HEK293T (cell line): ENCODE data around the gene PMIS2.

Experiments
- CTCF ChIA-PET: fragments of 350-600 bp; formaldehyde crosslinking; extraction: SDS; loops from one replicate; lab custom pipeline; 2021; ENCODE audit warnings: antibody characterized with exemption, inconsistent platforms; lab: Yijun Ruan, JAX
- POLR2A ChIA-PET: fragments of 350-600 bp; formaldehyde crosslinking; extraction: SDS; loops from one replicate; lab custom pipeline; 2020; ENCODE audit warnings: antibody characterized with exemption, inconsistent platforms; lab: Yijun Ruan, JAX
- DNase-seq: peaks from one replicate; pipeline ENCODE4 v3.0.0; 2012; ENCODE audit warnings: mixed read lengths; ENCODE audit errors: extremely low spot score
- ARNT ChIP-seq: fragments of 450-650 bp; IDR thresholded peaks from 2 replicates; pipeline ENCODE4 v1.6.1; 2017; ENCODE audit warnings: mild to moderate bottlenecking
- BHLHE40 ChIP-seq: fragments of 450-650 bp; IDR thresholded peaks from 2 replicates; pipeline ENCODE4 v1.6.1; 2016; ENCODE audit warnings: mild to moderate bottlenecking, moderate library complexity, borderline replicate concordance
- CTBP1 ChIP-seq: fragments of 450-650 bp; IDR thresholded peaks from 2 replicates; pipeline ENCODE4 v1.6.1; 2016; ENCODE audit warnings: borderline replicate concordance
- ELF4 ChIP-seq: fragments of 450-650 bp; IDR thresholded peaks from 2 replicates; pipeline ENCODE4 v1.6.1; 2017; ENCODE audit warnings: antibody characterized with exemption
- FOXA1 ChIP-seq: fragments of 450-650 bp; IDR thresholded peaks from 2 replicates; pipeline ENCODE4 v1.6.1; 2016; ENCODE audit warnings: mild to moderate bottlenecking
- FOXK2 ChIP-seq: fragments of 450-650 bp; IDR thresholded peaks from 2 replicates; pipeline ENCODE4 v1.6.1; 2016; ENCODE audit warnings: mild to moderate bottlenecking
- FOXM1 ChIP-seq: fragments of 450-650 bp; IDR thresholded peaks from 2 replicates; pipeline ENCODE4 v1.6.1; 2017; ENCODE audit warnings: mild to moderate bottlenecking, borderline replicate concordance
- HDGF ChIP-seq: fragments of 450-650 bp; IDR thresholded peaks from 2 replicates; pipeline ENCODE4 v1.6.1; 2017; ENCODE audit warnings: antibody characterized with exemption, borderline replicate concordance
- L3MBTL2 ChIP-seq: fragments of 450-650 bp; conservative IDR thresholded peaks from 2 replicates; pipeline ENCODE4 v1.6.1; 2016; ENCODE audit warnings: mild to moderate bottlenecking
- LEF1 ChIP-seq: fragments of 450-650 bp; IDR thresholded peaks from 2 replicates; pipeline ENCODE4 v1.6.1; 2017; ENCODE audit warnings: mild to moderate bottlenecking, borderline replicate concordance
- NFRKB ChIP-seq: fragments of 450-650 bp; IDR thresholded peaks from 2 replicates; pipeline ENCODE4 v1.6.1; 2016; ENCODE audit warnings: mild to moderate bottlenecking, moderate library complexity
- PKNOX1 ChIP-seq: fragments of 450-650 bp; IDR thresholded peaks from 2 replicates; pipeline ENCODE4 v1.6.1; 2016
- SP1 ChIP-seq: fragments of 450-650 bp; IDR thresholded peaks from 2 replicates; pipeline ENCODE4 v1.6.1; 2017
- SUZ12 ChIP-seq: fragments of 450-650 bp; IDR thresholded peaks from 2 replicates; pipeline ENCODE4 v1.6.1; 2016; ENCODE audit warnings: mild to moderate bottlenecking
- TARDBP ChIP-seq: fragments of 450-650 bp; IDR thresholded peaks from 2 replicates; pipeline ENCODE4 v1.6.1; 2016
- ZNF384 ChIP-seq: fragments of 450-650 bp; IDR thresholded peaks from 2 replicates; pipeline ENCODE4 v1.6.1; 2016

PMIS2 gene

GRCh38 chr19:35555301-35556005 lies 30.5 kb upstream of the PMIS2 start:
- ChIA-PET CTCF (interaction anchor here (0.7 to 1.4 kb wide), 3 partner anchors 50 to 264 kb away, joined by 3 read pairs; no protein-coding TSS in a partner anchor), POLR2A (no interaction called here)
- TF ChIP-seq FOXA1 (no peak), LEF1 (no peak), HDGF (no peak), PKNOX1 (no peak), FOXM1 (no peak), CTBP1 (no peak), ZNF384 (no peak)
- peak; percentile 54 for DNase-seq

- no peak for DNase-seq
- CTCF ChIA-PET, result interaction anchor here (0.7 to 1.4 kb wide), 3 partner anchors 49 to 264 kb away, joined by 3 read pairs; no protein-coding TSS in a partner anchor
- TF ChIP-seq FOXM1 (no peak), ARNT (no peak), ZNF384 (no peak), FOXK2 (no peak), BHLHE40 (no peak), HDGF (no peak), PKNOX1 (no peak)
- POLR2A ChIA-PET, result no interaction called here
These were observed 29.9 kb upstream of the PMIS2 start for GRCh38 chr19:35556025-35556590.

- CTCF ChIA-PET, result interaction anchor here (1.4 to 1.9 kb wide), 2 partner anchors 8 to 263 kb away, joined by 3 to 8 read pairs; no protein-coding TSS in a partner anchor
- no peak for TF ChIP-seq PKNOX1
- POLR2A ChIA-PET, result interaction anchor here (0.9 to 1.6 kb wide), 4 partner anchors 47 to 92 kb away, joined by 5 to 9 read pairs (median 6); partner anchors contain the start of gene HAUS5
- no peak for DNase-seq
These were observed 29.0 kb upstream of the PMIS2 start for GRCh38 chr19:35556846-35557538.

GRCh38 chr19:35557539-35558399 lies 28.2 kb upstream of the PMIS2 start:
- ChIA-PET CTCF (interaction anchor here (0.5 to 1.9 kb wide), 3 partner anchors 9 to 349 kb away, joined by 3 to 8 read pairs (median 3); no protein-coding TSS in a partner anchor), POLR2A (interaction anchor here (0.9 to 1.6 kb wide), 4 partner anchors 47 to 91 kb away, joined by 5 to 9 read pairs (median 6); partner anchors contain the start of gene HAUS5)
- TF ChIP-seq SP1 (peak; percentile 84), L3MBTL2 (peak; percentile 69), ARNT (no peak), FOXA1 (no peak), BHLHE40 (no peak)
- peak; percentile 96 for DNase-seq

- no peak for TF ChIP-seq ELF4
- TF ChIP-seq PKNOX1, result no peak
- no peak for TF ChIP-seq CTBP1
- TF ChIP-seq ZNF384, result no peak
- no peak for TF ChIP-seq FOXA1
- no peak for TF ChIP-seq FOXM1
- TF ChIP-seq BHLHE40, result no peak
- TF ChIP-seq FOXK2, result no peak
- TF ChIP-seq SP1, result no peak
- TF ChIP-seq ARNT, result no peak
- no peak for TF ChIP-seq SUZ12
- TF ChIP-seq L3MBTL2, result no peak
- no peak for TF ChIP-seq TARDBP
- TF ChIP-seq NFRKB, result no peak
- TF ChIP-seq HDGF, result no peak
- no peak for TF ChIP-seq LEF1
- peak; percentile 22 for DNase-seq
- CTCF ChIA-PET, result interaction anchor here (1.0 to 1.9 kb wide), 2 partner anchors 10 to 50 kb away, joined by 3 to 8 read pairs; no protein-coding TSS in a partner anchor
- POLR2A ChIA-PET, result interaction anchor here (1.4 to 1.6 kb wide), 2 partner anchors 48 to 86 kb away, joined by 5 to 9 read pairs; no protein-coding TSS in a partner anchor
These were observed 27.3 kb upstream of the PMIS2 start for GRCh38 chr19:35558400-35559280.
